ENCODE results near the gene ALK.

Gene ALK

GRCh38 chr2:29557268-29557667, 364.1 kb downstream of the ALK start:
- WGBS, 2 experiments = 92 to 94% methylated on average over 1 of the region's 1 CpG

DNA sequence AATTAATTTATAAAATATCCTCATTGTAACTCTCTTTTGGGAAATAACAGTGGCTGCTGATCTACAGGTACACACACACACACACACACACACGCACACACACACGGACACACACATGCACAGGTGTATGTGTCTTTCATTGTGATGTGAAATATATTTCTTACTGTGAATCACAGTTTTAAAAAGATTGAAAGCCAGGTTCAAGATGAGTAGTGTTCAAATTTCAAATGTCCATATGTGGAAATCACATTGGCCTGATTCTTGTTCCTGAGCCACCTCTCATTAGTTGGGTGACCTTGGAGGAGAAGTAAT, 372.4 kb downstream of the ALK start:
- no CpG with 5 or more reads among the region's 2 CpGs for WGBS, 2 experiments
- Histone ChIP-seq H3K4me1 (ENCODE audit: control insufficient read depth, insufficient read depth, low read length) (no peaks in the 10 kb centered on the region), H3K27me3 (ENCODE audit: control insufficient read depth, insufficient read depth, low read length, poor library complexity, severe bottlenecking) (no peaks in the 10 kb centered on the region), H3K27ac (ENCODE audit: insufficient read depth, low read depth, low read length, poor library complexity, severe bottlenecking) (no peak overlapping the region), H3K4me3 (ENCODE audit: insufficient read depth, low read depth, low read length) (no peak overlapping the region), H3K9me3 (ENCODE audit: control insufficient read depth, low read length) (no peaks in the 10 kb centered on the region), H3K36me3 (ENCODE audit: control insufficient read depth, insufficient read depth, low read length) (no peaks in the 10 kb centered on the region)

More at GRCh38 chr2:29557268-29557667, 364.1 kb downstream of the ALK start:
- Histone ChIP-seq H3K27ac (ENCODE audit: insufficient read depth, low read depth, low read length, poor library complexity, severe bottlenecking) (no peak overlapping the region), H3K4me1 (ENCODE audit: control insufficient read depth, insufficient read depth, low read length) (no peaks in the 10 kb centered on the region), H3K36me3 (ENCODE audit: control insufficient read depth, insufficient read depth, low read length) (no peaks in the 10 kb centered on the region), H3K4me3 (ENCODE audit: insufficient read depth, low read depth, low read length) (no peak overlapping the region), H3K27me3 (ENCODE audit: control insufficient read depth, insufficient read depth, low read length, poor library complexity, severe bottlenecking) (no peaks in the 10 kb centered on the region), H3K9me3 (ENCODE audit: control insufficient read depth, low read length) (no peaks in the 10 kb centered on the region)

DNA sequence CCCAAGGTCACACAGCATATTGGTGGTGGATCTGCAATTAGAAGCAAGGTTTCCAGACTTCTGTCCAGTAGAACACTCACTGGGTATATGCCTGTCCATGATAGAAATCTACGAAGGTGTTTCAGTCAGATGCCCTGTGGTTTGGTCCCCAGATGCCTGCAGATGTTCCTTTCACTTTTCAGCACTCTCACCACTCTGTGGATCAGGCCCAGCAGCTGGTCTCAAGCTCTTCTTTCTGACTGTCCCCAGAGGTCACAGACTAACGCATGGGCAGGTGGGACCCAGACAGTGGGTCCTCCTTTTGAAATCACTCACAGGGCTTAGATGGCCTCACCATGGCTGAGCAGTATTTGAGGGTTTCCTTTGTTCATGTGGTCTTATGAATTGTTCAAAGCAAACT, 376.5 kb downstream of the ALK start:
- no peak overlapping the region for H3K4me3 ChIP-seq (ENCODE audit: insufficient read depth, low read depth, low read length)
- 91 to 92% methylated on average over 2 of the region's 2 CpGs for WGBS, 2 experiments
- H3K4me1 ChIP-seq (ENCODE audit: control insufficient read depth, insufficient read depth, low read length) = no peaks in the 10 kb centered on the region
- H3K9me3 ChIP-seq (ENCODE audit: control insufficient read depth, low read length) = no peaks in the 10 kb centered on the region
- H3K36me3 ChIP-seq (ENCODE audit: control insufficient read depth, insufficient read depth, low read length) = no peaks in the 10 kb centered on the region
- no peaks in the 10 kb centered on the region for H3K27me3 ChIP-seq (ENCODE audit: control insufficient read depth, insufficient read depth, low read length, poor library complexity, severe bottlenecking)
- no peak overlapping the region for H3K27ac ChIP-seq (ENCODE audit: insufficient read depth, low read depth, low read length, poor library complexity, severe bottlenecking)

GRCh38 chr2:29544031-29544430, 377.4 kb downstream of the ALK start:
- no peaks in the 10 kb centered on the region for H3K4me1 ChIP-seq (ENCODE audit: control insufficient read depth, insufficient read depth, low read length)
- H3K4me3 ChIP-seq (ENCODE audit: insufficient read depth, low read depth, low read length) = no peak overlapping the region
- H3K36me3 ChIP-seq (ENCODE audit: control insufficient read depth, insufficient read depth, low read length) = no peaks in the 10 kb centered on the region
- H3K27me3 ChIP-seq (ENCODE audit: control insufficient read depth, insufficient read depth, low read length, poor library complexity, severe bottlenecking) = no peaks in the 10 kb centered on the region
- 79 to 82% methylated on average over 3 of the region's 3 CpGs for WGBS, 2 experiments
- H3K27ac ChIP-seq (ENCODE audit: insufficient read depth, low read depth, low read length, poor library complexity, severe bottlenecking) = no peak overlapping the region
- H3K9me3 ChIP-seq (ENCODE audit: control insufficient read depth, low read length) = no peaks in the 10 kb centered on the region

GRCh38 chr2:29535188-29535587, 386.2 kb downstream of the ALK start:
- H3K27me3 ChIP-seq (ENCODE audit: control insufficient read depth, insufficient read depth, low read length, poor library complexity, severe bottlenecking) = no peaks in the 10 kb centered on the region
- H3K4me1 ChIP-seq (ENCODE audit: control insufficient read depth, insufficient read depth, low read length) = no peaks in the 10 kb centered on the region
- H3K36me3 ChIP-seq (ENCODE audit: control insufficient read depth, insufficient read depth, low read length) = no peaks in the 10 kb centered on the region
- H3K4me3 ChIP-seq (ENCODE audit: insufficient read depth, low read depth, low read length) = no peak overlapping the region
- no peak overlapping the region for H3K27ac ChIP-seq (ENCODE audit: insufficient read depth, low read depth, low read length, poor library complexity, severe bottlenecking)
- H3K9me3 ChIP-seq (ENCODE audit: control insufficient read depth, low read length) = no peaks in the 10 kb centered on the region
- WGBS, 2 experiments = no CpG with 5 or more reads among the region's 1 CpG

GRCh38 chr2:29532436-29532835, 388.9 kb downstream of the ALK start:
- H3K9me3 ChIP-seq (ENCODE audit: control insufficient read depth, low read length) = no peaks in the 10 kb centered on the region
- 92 to 97% methylated on average over 1 of the region's 1 CpG for WGBS, 2 experiments
- H3K27me3 ChIP-seq (ENCODE audit: control insufficient read depth, insufficient read depth, low read length, poor library complexity, severe bottlenecking) = no peaks in the 10 kb centered on the region
- H3K36me3 ChIP-seq (ENCODE audit: control insufficient read depth, insufficient read depth, low read length) = no peaks in the 10 kb centered on the region
- H3K27ac ChIP-seq (ENCODE audit: insufficient read depth, low read depth, low read length, poor library complexity, severe bottlenecking) = no peak overlapping the region
- H3K4me1 ChIP-seq (ENCODE audit: control insufficient read depth, insufficient read depth, low read length) = no peaks in the 10 kb centered on the region
- no peak overlapping the region for H3K4me3 ChIP-seq (ENCODE audit: insufficient read depth, low read depth, low read length)

DNA sequence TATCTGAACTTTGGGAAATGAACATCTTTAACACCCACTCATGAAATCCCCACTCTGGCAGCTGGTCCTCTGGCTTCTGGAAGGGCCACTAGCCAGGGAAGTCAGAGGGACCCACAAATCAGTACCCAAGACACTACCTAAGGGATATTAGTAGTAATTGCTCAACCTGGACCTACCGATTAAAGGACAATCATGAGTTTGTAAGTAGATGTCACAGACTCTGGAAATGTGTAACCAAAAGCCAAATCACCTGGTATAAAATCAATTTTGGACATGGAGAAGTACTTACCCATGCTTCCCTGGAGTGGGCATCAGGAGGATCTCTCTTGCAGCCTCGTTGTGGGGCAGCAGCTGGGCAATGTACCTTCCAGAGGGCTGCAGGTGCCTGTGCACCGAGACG, 389.8 kb downstream of the ALK start:
- WGBS, 2 experiments = 95% methylated on average over 4 of the region's 4 CpGs
- no peak overlapping the region for H3K27ac ChIP-seq (ENCODE audit: insufficient read depth, low read depth, low read length, poor library complexity, severe bottlenecking)
- H3K4me1 ChIP-seq (ENCODE audit: control insufficient read depth, insufficient read depth, low read length) = no peaks in the 10 kb centered on the region
- no peak overlapping the region for H3K4me3 ChIP-seq (ENCODE audit: insufficient read depth, low read depth, low read length)
- no peaks in the 10 kb centered on the region for H3K9me3 ChIP-seq (ENCODE audit: control insufficient read depth, low read length)
- H3K36me3 ChIP-seq (ENCODE audit: control insufficient read depth, insufficient read depth, low read length) = no peaks in the 10 kb centered on the region
- no peaks in the 10 kb centered on the region for H3K27me3 ChIP-seq (ENCODE audit: control insufficient read depth, insufficient read depth, low read length, poor library complexity, severe bottlenecking)

- Histone ChIP-seq H3K27me3 (ENCODE audit: control insufficient read depth, insufficient read depth, low read length, poor library complexity, severe bottlenecking) (no peaks in the 10 kb centered on the region), H3K4me3 (ENCODE audit: insufficient read depth, low read depth, low read length) (no peak overlapping the region), H3K9me3 (ENCODE audit: control insufficient read depth, low read length) (no peaks in the 10 kb centered on the region), H3K27ac (ENCODE audit: insufficient read depth, low read depth, low read length, poor library complexity, severe bottlenecking) (no peak overlapping the region), H3K36me3 (ENCODE audit: control insufficient read depth, insufficient read depth, low read length) (no peaks in the 10 kb centered on the region), H3K4me1 (ENCODE audit: control insufficient read depth, insufficient read depth, low read length) (no peaks in the 10 kb centered on the region)
- WGBS, 2 experiments = 78 to 90% methylated on average over 2 of the region's 2 CpGs
Observed at GRCh38 chr2:29530281-29530680, 391.1 kb downstream of the ALK start.

DNA sequence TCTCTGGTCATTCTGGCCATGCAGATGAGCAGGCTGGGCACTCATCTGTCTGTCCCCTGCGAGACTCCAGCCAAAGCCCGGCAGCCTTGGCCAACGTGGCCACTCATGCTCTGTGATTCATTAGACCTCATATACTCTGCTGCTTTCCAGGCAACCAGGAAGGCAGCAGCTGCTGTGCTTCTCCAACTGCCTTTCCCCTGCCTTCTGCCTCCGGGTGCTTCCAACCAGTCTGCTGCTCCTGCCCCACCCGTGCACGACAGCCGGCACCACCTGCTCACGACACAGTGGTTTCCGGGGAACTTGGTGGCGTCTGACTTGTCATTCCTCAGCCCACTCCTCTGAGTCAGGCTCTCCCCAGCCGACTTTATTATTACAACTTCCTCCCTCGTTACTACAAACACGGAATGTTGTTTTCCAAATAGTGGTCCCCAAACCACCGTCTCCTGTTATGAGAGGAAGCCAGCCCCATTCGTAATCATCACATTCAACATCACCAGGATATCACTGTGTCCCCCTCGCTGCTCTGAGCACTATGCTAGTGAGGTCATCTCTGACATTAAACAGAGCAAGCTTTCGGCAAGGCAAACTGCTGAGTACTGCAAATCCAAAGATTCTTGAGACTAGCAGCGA, 392.4 kb downstream of the ALK start:
- 89 to 91% methylated on average over 18 of the region's 18 CpGs for WGBS, 2 experiments
- Histone ChIP-seq H3K9me3 (ENCODE audit: control insufficient read depth, low read length) (no peaks in the 10 kb centered on the region), H3K27ac (ENCODE audit: insufficient read depth, low read depth, low read length, poor library complexity, severe bottlenecking) (no peak overlapping the region), H3K4me1 (ENCODE audit: control insufficient read depth, insufficient read depth, low read length) (no peaks in the 10 kb centered on the region), H3K36me3 (ENCODE audit: control insufficient read depth, insufficient read depth, low read length) (no peaks in the 10 kb centered on the region), H3K4me3 (ENCODE audit: insufficient read depth, low read depth, low read length) (no peak overlapping the region), H3K27me3 (ENCODE audit: control insufficient read depth, insufficient read depth, low read length, poor library complexity, severe bottlenecking) (no peaks in the 10 kb centered on the region)

GRCh38 chr2:29528371-29528770, 393.0 kb downstream of the ALK start:
- H3K36me3 ChIP-seq (ENCODE audit: control insufficient read depth, insufficient read depth, low read length) = no peaks in the 10 kb centered on the region
- WGBS, 2 experiments = 91 to 93% methylated on average over 4 of the region's 4 CpGs
- H3K27ac ChIP-seq (ENCODE audit: insufficient read depth, low read depth, low read length, poor library complexity, severe bottlenecking) = no peak overlapping the region
- no peaks in the 10 kb centered on the region for H3K4me1 ChIP-seq (ENCODE audit: control insufficient read depth, insufficient read depth, low read length)
- no peaks in the 10 kb centered on the region for H3K9me3 ChIP-seq (ENCODE audit: control insufficient read depth, low read length)
- no peaks in the 10 kb centered on the region for H3K27me3 ChIP-seq (ENCODE audit: control insufficient read depth, insufficient read depth, low read length, poor library complexity, severe bottlenecking)
- no peak overlapping the region for H3K4me3 ChIP-seq (ENCODE audit: insufficient read depth, low read depth, low read length)

DNA sequence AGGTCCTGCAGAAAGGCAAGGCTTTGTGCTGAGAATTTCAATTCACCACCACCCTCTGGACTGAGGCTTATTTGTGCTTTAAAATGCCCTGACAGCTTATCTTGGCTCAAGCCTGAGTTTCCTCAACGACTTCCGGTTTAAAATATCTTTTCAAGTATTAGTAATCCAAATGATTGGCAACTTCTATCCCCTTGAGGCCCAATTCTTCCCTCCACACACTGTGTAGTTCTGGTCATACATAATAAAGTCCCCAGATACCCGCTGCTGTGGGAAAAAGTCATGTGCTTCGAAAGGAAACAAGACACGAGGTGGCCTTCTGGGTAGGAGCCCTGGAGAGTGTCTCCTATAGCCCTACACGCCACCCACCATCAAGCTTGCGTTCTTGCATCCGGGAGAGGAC, 393.4 kb downstream of the ALK start:
- 95% methylated on average over 8 of the region's 8 CpGs for WGBS, 2 experiments
- no peak overlapping the region for H3K4me3 ChIP-seq (ENCODE audit: insufficient read depth, low read depth, low read length)
- no peak overlapping the region for H3K27ac ChIP-seq (ENCODE audit: insufficient read depth, low read depth, low read length, poor library complexity, severe bottlenecking)
- H3K4me1 ChIP-seq (ENCODE audit: control insufficient read depth, insufficient read depth, low read length) = no peaks in the 10 kb centered on the region
- no peaks in the 10 kb centered on the region for H3K27me3 ChIP-seq (ENCODE audit: control insufficient read depth, insufficient read depth, low read length, poor library complexity, severe bottlenecking)
- no peaks in the 10 kb centered on the region for H3K36me3 ChIP-seq (ENCODE audit: control insufficient read depth, insufficient read depth, low read length)
- no peaks in the 10 kb centered on the region for H3K9me3 ChIP-seq (ENCODE audit: control insufficient read depth, low read length)

All from ectodermal cell (in vitro differentiated cells).